ENCODE measurements around the gene CASP9. TPM values are rescaled to one million over a fixed set of nuclear protein-coding genes. Genes with fewer than 3 reads are reported as not detected.

CASP9 gene
- total and polyA plus RNA-seq, 2 experiments from 2014 or later, result 14.2 to 17.1 TPM

DNA sequence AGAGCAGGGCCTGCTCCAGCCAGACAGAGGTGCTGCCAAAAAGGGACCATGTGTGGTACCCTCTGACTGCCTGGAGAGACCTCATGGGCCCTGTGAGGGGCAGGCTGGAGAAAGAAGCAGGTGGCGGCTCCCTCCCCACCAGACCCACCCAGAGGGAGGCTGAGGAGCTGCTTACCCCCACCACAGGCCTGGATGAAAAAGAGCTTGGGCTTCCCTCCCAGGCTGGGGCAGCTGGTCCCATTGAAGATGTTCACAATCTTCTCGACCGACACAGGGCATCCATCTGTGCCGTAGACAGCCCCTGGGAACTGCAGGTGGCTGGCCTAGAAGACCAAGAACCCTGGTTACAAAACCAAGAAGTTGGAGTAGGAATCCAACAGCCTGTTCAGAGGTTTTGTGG, 19.6 kb downstream of the CASP9 start:
- TF ChIP-seq EZH2 (IDR thresholded peaks at IDR 0.05; ENCODE audit: borderline replicate concordance) (no peak), EZH2phosphoT487 (IDR thresholded peaks at IDR 0.05; ENCODE audit: low read depth, severe bottlenecking, unreplicated experiment) (no peak), CTCF (IDR thresholded peaks at IDR 0.05; ENCODE audit: poor library complexity) (no peak)

DNA sequence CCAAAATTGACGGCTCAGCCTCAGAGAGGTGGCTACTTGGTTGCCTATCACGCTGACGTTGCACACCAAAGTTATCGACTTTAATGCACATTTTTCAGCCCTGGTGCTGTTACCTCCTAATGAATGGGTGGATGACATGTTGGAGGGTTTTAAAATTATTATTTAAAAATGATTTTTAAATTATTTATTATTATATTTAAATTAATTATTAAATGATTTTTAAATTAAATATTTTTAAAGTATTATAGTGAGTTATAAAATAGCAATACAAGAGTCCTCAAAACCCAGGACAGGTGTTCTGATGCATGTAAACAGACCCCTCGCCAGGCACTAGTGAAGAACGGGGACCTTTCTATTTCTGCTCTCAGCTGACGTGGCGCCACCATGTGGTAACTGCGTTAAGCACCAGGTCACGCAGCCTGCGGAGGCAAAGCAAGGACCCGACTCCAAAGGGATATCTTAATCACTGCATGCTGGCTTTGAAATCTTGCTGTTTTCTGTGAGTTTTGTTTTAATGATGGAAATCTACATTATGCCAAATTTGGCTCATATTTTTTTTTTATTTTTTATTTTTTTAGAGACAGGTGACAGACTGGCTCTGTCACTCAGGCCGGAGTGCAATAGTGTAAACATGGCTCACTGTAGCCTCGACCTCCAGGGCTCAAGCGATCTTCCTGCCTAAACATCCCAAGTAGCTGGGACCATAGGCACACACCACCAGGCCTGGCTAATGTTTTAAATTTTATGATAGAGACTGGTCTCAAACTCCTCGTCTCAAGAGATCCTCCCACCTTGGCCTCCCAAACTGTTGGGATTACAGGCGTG, 22.6 kb downstream of the CASP9 start:
- no peak overlapping the region for H3K27ac ChIP-seq
- H3K36me3 ChIP-seq (replicated peaks; ENCODE audit: insufficient read depth, low read depth), result no peaks in the 10 kb centered on the region
- no peaks in the 10 kb centered on the region for H3K9me2 ChIP-seq (replicated peaks; ENCODE audit: insufficient read depth)
- no peaks in the 10 kb centered on the region for H3K4me1 ChIP-seq (ENCODE audit: insufficient read depth)
- H3K4me3 ChIP-seq, result no peak overlapping the region
- H3K9me3 ChIP-seq (ENCODE audit: low read depth), result no peaks in the 10 kb centered on the region
- DNase-seq (ENCODE audit: low spot score), result peak; percentile 78
- no peak overlapping the region for H2AFZ ChIP-seq
- H4K20me1 ChIP-seq (ENCODE audit: insufficient read depth, poor library complexity, severe bottlenecking), result no peaks in the 10 kb centered on the region
- no peak for TF ChIP-seq EZH2phosphoT487 (IDR thresholded peaks at IDR 0.05; ENCODE audit: low read depth, severe bottlenecking, unreplicated experiment)
- TF ChIP-seq CTCF (IDR thresholded peaks at IDR 0.05; ENCODE audit: poor library complexity), result peak; percentile 72
- no peak overlapping the region for H3K4me2 ChIP-seq
- H3K27me3 ChIP-seq, result no peaks in the 10 kb centered on the region
- no peaks in the 10 kb centered on the region for H3K79me2 ChIP-seq
- WGBS (ENCODE audit: low lambda C conversion rate, missing lambda C conversion rate), result 61% methylated on average over 17 of the region's 17 CpGs

More for the DNA sequence above, 19.6 kb downstream of the CASP9 start:
- Histone ChIP-seq H3K9me2 (replicated peaks; ENCODE audit: insufficient read depth) (no peaks in the 10 kb centered on the region), H3K9me3 (ENCODE audit: low read depth) (no peaks in the 10 kb centered on the region), H3K4me3 (no peak overlapping the region), H3K36me3 (replicated peaks; ENCODE audit: insufficient read depth, low read depth) (no peaks in the 10 kb centered on the region), H3K27me3 (no peaks in the 10 kb centered on the region), H3K27ac (no peak overlapping the region), H3K79me2 (no peaks in the 10 kb centered on the region), H3K4me1 (ENCODE audit: insufficient read depth) (no peaks in the 10 kb centered on the region), H4K20me1 (ENCODE audit: insufficient read depth, poor library complexity, severe bottlenecking) (no peaks in the 10 kb centered on the region), H3K4me2 (no peak overlapping the region), H2AFZ (no peak overlapping the region)
- no peak for DNase-seq (ENCODE audit: low spot score)
- WGBS (ENCODE audit: low lambda C conversion rate, missing lambda C conversion rate), result 98% methylated on average over 4 of the region's 4 CpGs

DNA sequence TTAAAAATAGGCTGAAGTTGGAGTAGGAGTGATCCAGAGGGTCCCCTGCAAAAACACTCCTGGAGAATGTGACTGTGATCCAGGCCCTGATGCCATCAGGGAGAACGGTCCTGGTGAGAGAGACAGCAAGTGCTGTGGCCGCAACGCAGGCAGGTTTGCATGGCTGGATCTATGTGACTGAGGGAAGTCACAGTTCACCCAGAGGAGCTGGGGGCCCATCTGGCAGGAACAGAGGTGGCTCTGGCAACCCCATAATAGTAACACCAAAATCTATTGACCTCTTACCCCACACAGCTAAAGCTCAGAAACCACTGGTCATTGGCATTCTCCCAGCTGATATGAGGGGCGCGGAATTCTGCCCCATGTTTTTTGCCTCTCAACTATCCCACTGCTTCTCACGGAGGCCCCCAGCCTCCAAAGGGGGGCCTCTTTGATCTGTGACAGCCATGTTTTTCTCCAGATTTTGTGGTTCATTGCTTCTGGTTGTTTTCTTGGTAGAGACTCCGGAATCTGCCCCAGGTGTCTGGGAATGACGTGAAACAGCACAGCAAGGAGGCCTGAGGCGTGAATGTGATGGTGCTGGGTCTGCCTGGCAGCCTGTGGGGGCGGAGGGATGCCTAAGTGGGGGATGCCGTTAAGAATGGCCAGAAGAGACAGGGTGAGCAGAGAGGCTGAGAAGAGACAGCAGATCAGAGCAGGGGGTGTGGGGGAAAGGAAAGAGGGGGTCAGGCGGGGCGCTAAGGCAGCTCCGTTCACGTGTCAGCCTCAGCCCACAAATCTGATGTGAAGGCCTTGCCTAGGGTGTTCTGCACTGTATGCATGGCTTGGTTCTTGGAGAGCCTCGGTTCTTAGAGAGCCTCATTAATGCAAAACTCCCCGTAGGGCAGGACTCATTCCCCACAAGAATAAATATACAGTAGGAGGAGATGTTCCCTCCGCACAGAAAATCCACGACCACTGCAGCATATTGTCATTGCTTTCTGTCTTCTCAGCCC, 23.5 kb downstream of the CASP9 start:
- Histone ChIP-seq H3K4me3 (no peak overlapping the region), H3K27ac (no peak overlapping the region), H3K36me3 (replicated peaks; ENCODE audit: insufficient read depth, low read depth) (no peaks in the 10 kb centered on the region), H3K4me1 (ENCODE audit: insufficient read depth) (no peaks in the 10 kb centered on the region), H4K20me1 (ENCODE audit: insufficient read depth, poor library complexity, severe bottlenecking) (no peaks in the 10 kb centered on the region), H3K4me2 (no peak overlapping the region), H3K27me3 (no peaks in the 10 kb centered on the region), H2AFZ (no peak overlapping the region), H3K9me2 (replicated peaks; ENCODE audit: insufficient read depth) (no peaks in the 10 kb centered on the region), H3K79me2 (no peaks in the 10 kb centered on the region), H3K9me3 (ENCODE audit: low read depth) (no peaks in the 10 kb centered on the region)
- no peak for TF ChIP-seq EZH2phosphoT487 (IDR thresholded peaks at IDR 0.05; ENCODE audit: low read depth, severe bottlenecking, unreplicated experiment)
- no peak for TF ChIP-seq CTCF (IDR thresholded peaks at IDR 0.05; ENCODE audit: poor library complexity)
- no peak for TF ChIP-seq EZH2 (IDR thresholded peaks at IDR 0.05; ENCODE audit: borderline replicate concordance)
- no peak for DNase-seq (ENCODE audit: low spot score)
- WGBS (ENCODE audit: low lambda C conversion rate, missing lambda C conversion rate), result 69% methylated on average over 18 of the region's 19 CpGs
